HS-5 (cell line): ENCODE data around the gene VWC2.
A peak's percentile ranks its signal among the peaks of the same experiment; 100 is the strongest.
"Not testable (repeated sequence)": the region's sequence is repeated elsewhere in the genome, so short reads cannot be mapped to it uniquely, and the experiment has no call there.

Experiments
- DNase-seq: peaks from one replicate; pipeline ENCODE4 v3.0.0-alpha.2; 2012; ENCODE audit warnings: low read depth

VWC2 gene

GRCh38 chr7:49851614-49851934 lies 78.1 kb downstream of the VWC2 start:
- not testable (repeated sequence) for DNase-seq

- DNase-seq = peak; percentile 33
These were observed 79.4 kb downstream of the VWC2 start for GRCh38 chr7:49852619-49853462.

GRCh38 chr7:49855281-49855980 lies 82.0 kb downstream of the VWC2 start:
- DNase-seq = no peak

GRCh38 chr7:49860293-49860692 lies 86.9 kb downstream of the VWC2 start:
- no peak for DNase-seq

- DNase-seq = no peak
These were observed 92.8 kb downstream of the VWC2 start for GRCh38 chr7:49866076-49866735.

- DNase-seq = no peak
These were observed 93.5 kb downstream of the VWC2 start for GRCh38 chr7:49866910-49867309.

- DNase-seq = no peak
These were observed 100.0 kb downstream of the VWC2 start for GRCh38 chr7:49873420-49873819.

- no peak for DNase-seq
These were observed 101.9 kb downstream of the VWC2 start for GRCh38 chr7:49875336-49875735.

GRCh38 chr7:49876202-49876601 lies 102.8 kb downstream of the VWC2 start:
- DNase-seq = no peak

GRCh38 chr7:49878089-49878488 lies 104.7 kb downstream of the VWC2 start:
- DNase-seq = no peak

- DNase-seq = no peak
These were observed 105.2 kb downstream of the VWC2 start for GRCh38 chr7:49878627-49879026.

- DNase-seq = no peak
These were observed 110.5 kb downstream of the VWC2 start for GRCh38 chr7:49883933-49884332.

GRCh38 chr7:49885593-49886285 lies 112.3 kb downstream of the VWC2 start:
- no peak for DNase-seq

- DNase-seq = no peak
These were observed 119.0 kb downstream of the VWC2 start for GRCh38 chr7:49892481-49892880.

- no peak for DNase-seq
These were observed 119.7 kb downstream of the VWC2 start for GRCh38 chr7:49893131-49893530.

GRCh38 chr7:49894543-49894942 lies 121.1 kb downstream of the VWC2 start:
- DNase-seq = no peak

- DNase-seq = no peak
These were observed 138.5 kb downstream of the VWC2 start for GRCh38 chr7:49911909-49912308.

GRCh38 chr7:49926720-49927119 lies 153.3 kb downstream of the VWC2 start:
- DNase-seq = no peak

- DNase-seq = no peak
These were observed 154.2 kb downstream of the VWC2 start for GRCh38 chr7:49927631-49928030.

- no peak for DNase-seq
These were observed 155.3 kb downstream of the VWC2 start for GRCh38 chr7:49928787-49929186.

- no peak for DNase-seq
These were observed 158.2 kb downstream of the VWC2 start for GRCh38 chr7:49931627-49932026.

- no peak for DNase-seq
These were observed 164.2 kb downstream of the VWC2 start for GRCh38 chr7:49937608-49938007.
